ENCODE measurements around the gene TCF12. TPM values are rescaled to one million over a fixed set of nuclear protein-coding genes. Genes with fewer than 3 reads are reported as not detected.
A peak's percentile ranks its signal among the peaks of the same experiment; 100 is the strongest.
"Not testable (repeated sequence)": the region's sequence is repeated elsewhere in the genome, so short reads cannot be mapped to it uniquely, and the experiment has no call there.

Gene TCF12
- total RNA-seq, 1 donor from 2014 or later, result 106 TPM

- Mint-ChIP-seq H3K27me3 (ENCODE audit: low read depth) (no peaks in the 10 kb centered on the region), H3K27ac (ENCODE audit: unreplicated experiment) (no peak overlapping the region), H3K36me3 (ENCODE audit: low read depth) (no peaks in the 10 kb centered on the region), H3K4me3 (ENCODE audit: unreplicated experiment) (no peak overlapping the region), H3K9me3 (ENCODE audit: low read depth) (no peaks in the 10 kb centered on the region), H3K4me1 (ENCODE audit: low read depth) (peaks cover 47% of the 10 kb centered on the region)
- no peak for TF ChIP-seq CTCF (IDR thresholded peaks at IDR 0.05)
- DNase-seq (ENCODE audit: low spot score), result no peak
These were observed 240.7 kb downstream of the TCF12 start for GRCh38 chr15:57158997-57159668.

GRCh38 chr15:57159767-57160166, 241.3 kb downstream of the TCF12 start:
- Mint-ChIP-seq H3K27me3 (ENCODE audit: low read depth) (no peaks in the 10 kb centered on the region), H3K27ac (ENCODE audit: unreplicated experiment) (peak overlapping the region; percentile 41), H3K36me3 (ENCODE audit: low read depth) (no peaks in the 10 kb centered on the region), H3K9me3 (ENCODE audit: low read depth) (no peaks in the 10 kb centered on the region), H3K4me3 (ENCODE audit: unreplicated experiment) (no peak overlapping the region), H3K4me1 (ENCODE audit: low read depth) (peaks cover 43% of the 10 kb centered on the region)
- TF ChIP-seq CTCF (IDR thresholded peaks at IDR 0.05), result no peak
- DNase-seq (ENCODE audit: low spot score), result no peak

- no peak overlapping the region for H3K4me3 Mint-ChIP-seq (ENCODE audit: unreplicated experiment)
- H3K9me3 Mint-ChIP-seq (ENCODE audit: low read depth), result no peaks in the 10 kb centered on the region
- no peaks in the 10 kb centered on the region for H3K27me3 Mint-ChIP-seq (ENCODE audit: low read depth)
- H3K27ac Mint-ChIP-seq (ENCODE audit: unreplicated experiment), result peak overlapping the region; percentile 77
- no peak for DNase-seq (ENCODE audit: low spot score)
- no peak for TF ChIP-seq CTCF (IDR thresholded peaks at IDR 0.05)
- peaks cover 39% of the 10 kb centered on the region for H3K4me1 Mint-ChIP-seq (ENCODE audit: low read depth)
- H3K36me3 Mint-ChIP-seq (ENCODE audit: low read depth), result no peaks in the 10 kb centered on the region
These were observed 242.5 kb downstream of the TCF12 start for GRCh38 chr15:57160823-57161560.

- not testable (repeated sequence) for H3K27me3 Mint-ChIP-seq (ENCODE audit: low read depth); H3K36me3 Mint-ChIP-seq (ENCODE audit: low read depth); H3K4me3 Mint-ChIP-seq (ENCODE audit: unreplicated experiment); DNase-seq (ENCODE audit: low spot score); H3K27ac Mint-ChIP-seq (ENCODE audit: unreplicated experiment); H3K9me3 Mint-ChIP-seq (ENCODE audit: low read depth)
- peaks cover 26% of the 10 kb centered on the region for H3K4me1 Mint-ChIP-seq (ENCODE audit: low read depth)
These were observed 245.8 kb downstream of the TCF12 start for GRCh38 chr15:57164251-57164650.

- no peak for TF ChIP-seq CTCF (IDR thresholded peaks at IDR 0.05)
- Mint-ChIP-seq H3K9me3 (ENCODE audit: low read depth) (no peaks in the 10 kb centered on the region), H3K27ac (ENCODE audit: unreplicated experiment) (peak overlapping the region; percentile 41), H3K36me3 (ENCODE audit: low read depth) (peaks cover 2% of the 10 kb centered on the region), H3K27me3 (ENCODE audit: low read depth) (no peaks in the 10 kb centered on the region), H3K4me1 (ENCODE audit: low read depth) (peaks cover 18% of the 10 kb centered on the region), H3K4me3 (ENCODE audit: unreplicated experiment) (no peak overlapping the region)
- no peak for DNase-seq (ENCODE audit: low spot score)
These were observed 247.5 kb downstream of the TCF12 start for GRCh38 chr15:57165992-57166391.

Data from chondrocyte (in vitro differentiated cells).